ENCODE measurements around the gene FBXL17. TPM values are rescaled to one million over a fixed set of nuclear protein-coding genes. Genes with fewer than 3 reads are reported as not detected.

Gene FBXL17
- total and polyA plus RNA-seq, 4 donors = 30.0 to 58.0 (median 40.3) TPM

DNA sequence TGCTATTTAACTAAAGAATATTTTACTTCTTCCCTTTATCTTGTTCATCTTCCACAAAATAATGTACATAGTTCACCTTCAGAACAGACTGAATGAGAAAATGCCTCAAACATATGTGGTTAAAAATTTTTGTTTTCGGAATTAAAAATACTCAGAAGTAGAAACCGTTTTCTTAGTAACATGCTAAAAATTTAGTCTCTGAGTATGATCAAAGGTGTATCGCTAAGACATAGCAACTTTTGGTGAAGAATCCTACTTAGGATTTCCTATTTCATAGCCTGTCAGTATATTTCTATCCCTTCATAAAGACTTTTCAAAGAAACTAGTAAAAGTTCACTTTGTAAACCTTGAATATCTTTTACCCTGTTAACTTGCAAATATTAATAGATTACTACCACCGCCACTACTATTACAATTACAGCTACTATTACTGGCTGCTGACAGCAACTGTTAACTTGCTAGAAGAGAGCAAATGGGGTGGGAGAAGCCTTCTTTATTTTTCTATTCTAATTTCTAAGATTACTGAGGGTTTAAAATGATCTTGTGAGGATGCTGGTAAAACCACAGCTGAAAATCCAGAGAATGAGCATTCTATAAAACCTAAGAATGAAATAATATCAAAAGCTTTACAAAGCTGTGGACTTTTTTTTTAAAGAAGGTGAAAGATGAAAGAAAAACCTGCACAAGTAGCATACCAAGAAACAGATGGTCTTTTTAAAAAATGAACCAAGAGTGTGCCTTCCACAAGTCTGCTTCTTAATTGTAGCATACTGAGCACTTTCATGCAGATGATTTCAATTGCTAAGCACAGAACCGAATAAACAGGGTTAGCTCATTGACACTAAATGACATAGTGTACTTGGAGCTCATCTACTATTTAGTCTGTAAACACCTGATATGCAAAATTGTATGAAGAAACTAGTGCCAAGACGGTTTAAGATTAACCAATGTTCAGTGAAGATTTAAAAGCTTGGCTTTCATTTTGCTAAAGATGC is 464.9 kb downstream of the FBXL17 start:
- H3K27ac ChIP-seq (ENCODE audit: low read depth, low read length) = no peak overlapping the region
- DNase-seq (ENCODE audit: low read depth in 4 of 6, low spot score in 6 of 6) = peak in 2 of 6 donors; percentile 37 to 55
- no peaks in the 10 kb centered on the region for H3K36me3 ChIP-seq (ENCODE audit: control insufficient read depth, insufficient read depth, low read length)
- H3K27me3 ChIP-seq (ENCODE audit: control insufficient read depth, insufficient read depth, low read length) = no peaks in the 10 kb centered on the region
- H3K4me3 ChIP-seq (ENCODE audit: low read depth, low read length) = no peak overlapping the region
- 60% methylated on average over 1 of the region's 6 CpGs for WGBS (ENCODE audit: insufficient coverage)
- H3K9me3 ChIP-seq (ENCODE audit: control insufficient read depth, insufficient read depth, low read length) = no peaks in the 10 kb centered on the region
- no peaks in the 10 kb centered on the region for H3K4me1 ChIP-seq (ENCODE audit: control insufficient read depth, insufficient read depth, low read length)

DNA sequence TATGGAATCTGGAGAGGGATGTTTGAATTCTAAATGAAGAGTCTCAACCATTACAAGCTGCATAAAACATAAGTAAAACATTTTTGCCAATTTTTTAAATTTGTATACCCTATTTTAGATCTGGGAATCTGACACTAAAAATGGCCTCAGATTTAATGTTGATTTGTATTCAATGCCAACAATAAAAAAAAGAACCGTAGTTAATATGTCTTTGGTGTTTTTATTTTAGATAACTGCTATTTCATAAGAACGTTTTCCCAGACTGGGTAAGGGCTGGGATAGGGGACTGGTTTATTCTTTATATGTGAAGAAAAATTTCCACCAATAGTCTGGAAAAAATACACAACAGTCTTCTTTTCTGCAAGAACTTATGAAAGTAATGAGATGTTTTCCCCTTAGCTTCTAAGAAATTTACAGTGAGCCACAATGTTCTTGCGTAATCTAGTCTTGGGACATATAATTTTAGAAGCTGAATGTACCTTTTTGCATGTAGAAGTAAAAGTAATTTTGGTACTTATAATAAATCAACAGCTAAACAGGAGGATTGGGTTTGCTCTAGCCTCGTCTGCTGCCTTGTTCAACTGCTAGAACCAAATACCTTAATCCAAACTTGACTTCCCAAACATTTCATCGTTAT is 466.6 kb downstream of the FBXL17 start:
- no peaks in the 10 kb centered on the region for H3K9me3 ChIP-seq (ENCODE audit: control insufficient read depth, insufficient read depth, low read length)
- H3K4me1 ChIP-seq (ENCODE audit: control insufficient read depth, insufficient read depth, low read length) = no peaks in the 10 kb centered on the region
- H3K27ac ChIP-seq (ENCODE audit: low read depth, low read length) = no peak overlapping the region
- no peaks in the 10 kb centered on the region for H3K36me3 ChIP-seq (ENCODE audit: control insufficient read depth, insufficient read depth, low read length)
- WGBS (ENCODE audit: insufficient coverage) = 68% methylated on average over 2 of the region's 5 CpGs
- H3K4me3 ChIP-seq (ENCODE audit: low read depth, low read length) = no peak overlapping the region
- no peaks in the 10 kb centered on the region for H3K27me3 ChIP-seq (ENCODE audit: control insufficient read depth, insufficient read depth, low read length)
- DNase-seq (ENCODE audit: low read depth in 4 of 6, low spot score in 6 of 6) = peak in 1 of 6 donors; percentile 66

DNA sequence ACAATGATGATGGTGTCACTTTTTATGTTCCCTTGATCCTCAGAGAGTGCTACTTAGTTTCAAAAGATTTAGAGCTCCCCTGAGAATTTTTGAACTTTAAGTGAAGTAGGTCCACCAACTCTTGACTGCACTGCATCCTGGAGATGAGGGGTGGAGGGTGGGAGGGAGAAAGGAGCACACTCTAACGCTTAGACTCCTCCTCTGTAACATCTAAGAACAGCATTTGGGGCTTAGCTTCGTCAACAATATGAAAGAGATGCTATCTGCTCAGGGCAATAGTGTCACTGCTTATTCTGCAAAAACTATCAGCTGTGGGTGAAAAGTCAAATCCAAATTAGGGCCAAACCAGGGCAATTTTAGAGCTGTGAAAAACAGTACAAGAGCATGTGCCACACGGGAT is 468.4 kb downstream of the FBXL17 start:
- no peaks in the 10 kb centered on the region for H3K27me3 ChIP-seq (ENCODE audit: control insufficient read depth, insufficient read depth, low read length)
- no peaks in the 10 kb centered on the region for H3K4me1 ChIP-seq (ENCODE audit: control insufficient read depth, insufficient read depth, low read length)
- 100% methylated on average over 2 of the region's 3 CpGs for WGBS (ENCODE audit: insufficient coverage)

DNA sequence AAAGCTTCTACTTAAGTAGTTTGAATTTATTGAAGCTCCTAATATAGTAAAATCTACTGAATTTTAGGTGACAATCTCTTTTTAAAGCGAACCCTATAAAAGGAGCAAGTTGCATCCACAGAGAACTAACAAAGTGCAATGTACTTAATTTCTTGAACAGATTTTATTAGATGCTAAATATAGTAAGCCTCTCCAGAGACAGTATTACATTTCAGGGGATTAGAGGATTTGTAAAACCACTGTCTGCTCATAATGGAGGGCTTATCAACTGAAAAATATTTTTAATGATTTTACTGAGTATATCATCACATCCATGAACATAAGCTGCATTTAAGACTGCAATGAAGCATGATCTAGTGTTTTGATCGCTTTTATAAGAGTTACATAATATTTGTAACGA is 481.2 kb downstream of the FBXL17 start:
- Histone ChIP-seq H3K27ac (ENCODE audit: low read depth, low read length) (no peak overlapping the region), H3K36me3 (ENCODE audit: control insufficient read depth, insufficient read depth, low read length) (no peaks in the 10 kb centered on the region), H3K4me3 (ENCODE audit: low read depth, low read length) (no peak overlapping the region), H3K4me1 (ENCODE audit: control insufficient read depth, insufficient read depth, low read length) (no peaks in the 10 kb centered on the region), H3K9me3 (ENCODE audit: control insufficient read depth, insufficient read depth, low read length) (no peaks in the 10 kb centered on the region), H3K27me3 (ENCODE audit: control insufficient read depth, insufficient read depth, low read length) (no peaks in the 10 kb centered on the region)
- no peak for DNase-seq (ENCODE audit: low read depth in 4 of 6, low spot score in 6 of 6)
- WGBS (ENCODE audit: insufficient coverage) = no CpG with 5 or more reads among the region's 3 CpGs

More for the DNA sequence above, 468.4 kb downstream of the FBXL17 start:
- Histone ChIP-seq H3K9me3 (ENCODE audit: control insufficient read depth, insufficient read depth, low read length) (no peaks in the 10 kb centered on the region), H3K36me3 (ENCODE audit: control insufficient read depth, insufficient read depth, low read length) (no peaks in the 10 kb centered on the region), H3K27ac (ENCODE audit: low read depth, low read length) (no peak overlapping the region), H3K4me3 (ENCODE audit: low read depth, low read length) (no peak overlapping the region)
- DNase-seq (ENCODE audit: low read depth in 4 of 6, low spot score in 6 of 6) = no peak

DNA sequence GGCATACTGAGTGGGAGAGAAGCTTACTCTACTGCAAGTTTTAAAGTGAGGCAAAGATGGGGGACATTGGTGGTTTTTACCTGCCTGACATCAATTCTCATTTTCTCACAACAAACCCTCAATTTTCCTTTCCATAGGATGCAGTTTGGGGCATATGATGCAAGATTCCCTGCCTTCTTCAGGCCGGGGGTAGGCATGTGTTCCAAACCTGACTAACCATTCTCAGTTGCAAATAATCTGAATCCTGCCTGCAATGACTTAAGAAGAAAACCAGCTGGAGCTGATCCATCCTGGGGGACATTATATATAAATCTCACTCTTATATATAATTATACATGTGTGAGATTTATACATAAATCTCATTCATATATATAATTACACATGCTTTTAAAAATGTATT is 487.5 kb downstream of the FBXL17 start:
- H3K4me3 ChIP-seq (ENCODE audit: low read depth, low read length) = no peak overlapping the region
- no peaks in the 10 kb centered on the region for H3K4me1 ChIP-seq (ENCODE audit: control insufficient read depth, insufficient read depth, low read length)
- H3K27ac ChIP-seq (ENCODE audit: low read depth, low read length) = no peak overlapping the region
- DNase-seq (ENCODE audit: low read depth in 4 of 6, low spot score in 6 of 6) = no peak
- no peaks in the 10 kb centered on the region for H3K9me3 ChIP-seq (ENCODE audit: control insufficient read depth, insufficient read depth, low read length)
- no peaks in the 10 kb centered on the region for H3K36me3 ChIP-seq (ENCODE audit: control insufficient read depth, insufficient read depth, low read length)
- no CpG with 5 or more reads among the region's 1 CpG for WGBS (ENCODE audit: insufficient coverage)
- H3K27me3 ChIP-seq (ENCODE audit: control insufficient read depth, insufficient read depth, low read length) = no peaks in the 10 kb centered on the region

- no peaks in the 10 kb centered on the region for H3K9me3 ChIP-seq (ENCODE audit: control insufficient read depth, insufficient read depth, low read length)
- peak in 2 of 6 donors; percentile 55 to 81 for DNase-seq (ENCODE audit: low read depth in 4 of 6, low spot score in 6 of 6)
- no peak overlapping the region for H3K27ac ChIP-seq (ENCODE audit: low read depth, low read length)
- no peak overlapping the region for H3K4me3 ChIP-seq (ENCODE audit: low read depth, low read length)
- WGBS (ENCODE audit: insufficient coverage) = no CpG with 5 or more reads among the region's 4 CpGs
- H3K36me3 ChIP-seq (ENCODE audit: control insufficient read depth, insufficient read depth, low read length) = no peaks in the 10 kb centered on the region
- no peaks in the 10 kb centered on the region for H3K27me3 ChIP-seq (ENCODE audit: control insufficient read depth, insufficient read depth, low read length)
- no peaks in the 10 kb centered on the region for H3K4me1 ChIP-seq (ENCODE audit: control insufficient read depth, insufficient read depth, low read length)
These were observed 488.3 kb downstream of the FBXL17 start for GRCh38 chr5:107893642-107894041.

GRCh38 chr5:107889387-107889786 is 492.5 kb downstream of the FBXL17 start:
- Histone ChIP-seq H3K27ac (ENCODE audit: low read depth, low read length) (no peak overlapping the region), H3K4me3 (ENCODE audit: low read depth, low read length) (no peak overlapping the region), H3K36me3 (ENCODE audit: control insufficient read depth, insufficient read depth, low read length) (no peaks in the 10 kb centered on the region), H3K27me3 (ENCODE audit: control insufficient read depth, insufficient read depth, low read length) (no peaks in the 10 kb centered on the region), H3K4me1 (ENCODE audit: control insufficient read depth, insufficient read depth, low read length) (no peaks in the 10 kb centered on the region), H3K9me3 (ENCODE audit: control insufficient read depth, insufficient read depth, low read length) (no peaks in the 10 kb centered on the region)
- WGBS (ENCODE audit: insufficient coverage) = 76% methylated on average over 2 of the region's 3 CpGs
- DNase-seq (ENCODE audit: low read depth in 4 of 6, low spot score in 6 of 6) = no peak

DNA sequence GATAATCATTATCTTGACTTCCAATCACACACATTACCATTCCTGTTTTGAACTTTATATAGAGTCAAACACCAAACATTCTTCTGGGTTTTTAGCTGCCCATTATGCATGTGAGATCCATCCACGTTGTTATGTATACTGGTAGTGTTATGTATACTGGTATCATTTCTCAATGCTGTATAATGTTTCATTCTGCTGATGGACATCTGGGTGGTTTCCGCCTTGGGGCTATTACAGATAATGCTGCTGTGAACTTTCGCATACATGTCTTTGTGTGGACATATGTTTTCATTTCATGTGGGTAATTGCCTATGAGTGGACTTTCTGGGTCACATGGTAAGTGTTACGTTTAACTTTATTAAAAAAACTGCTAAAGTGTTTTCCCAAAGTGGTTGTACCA is 493.4 kb downstream of the FBXL17 start:
- Histone ChIP-seq H3K4me3 (ENCODE audit: low read depth, low read length) (no peak overlapping the region), H3K36me3 (ENCODE audit: control insufficient read depth, insufficient read depth, low read length) (no peaks in the 10 kb centered on the region), H3K4me1 (ENCODE audit: control insufficient read depth, insufficient read depth, low read length) (no peaks in the 10 kb centered on the region), H3K9me3 (ENCODE audit: control insufficient read depth, insufficient read depth, low read length) (no peaks in the 10 kb centered on the region), H3K27me3 (ENCODE audit: control insufficient read depth, insufficient read depth, low read length) (no peaks in the 10 kb centered on the region), H3K27ac (ENCODE audit: low read depth, low read length) (no peak overlapping the region)
- WGBS (ENCODE audit: insufficient coverage) = 100% methylated on average over 1 of the region's 4 CpGs
- DNase-seq (ENCODE audit: low read depth in 4 of 6, low spot score in 6 of 6) = no peak

DNA sequence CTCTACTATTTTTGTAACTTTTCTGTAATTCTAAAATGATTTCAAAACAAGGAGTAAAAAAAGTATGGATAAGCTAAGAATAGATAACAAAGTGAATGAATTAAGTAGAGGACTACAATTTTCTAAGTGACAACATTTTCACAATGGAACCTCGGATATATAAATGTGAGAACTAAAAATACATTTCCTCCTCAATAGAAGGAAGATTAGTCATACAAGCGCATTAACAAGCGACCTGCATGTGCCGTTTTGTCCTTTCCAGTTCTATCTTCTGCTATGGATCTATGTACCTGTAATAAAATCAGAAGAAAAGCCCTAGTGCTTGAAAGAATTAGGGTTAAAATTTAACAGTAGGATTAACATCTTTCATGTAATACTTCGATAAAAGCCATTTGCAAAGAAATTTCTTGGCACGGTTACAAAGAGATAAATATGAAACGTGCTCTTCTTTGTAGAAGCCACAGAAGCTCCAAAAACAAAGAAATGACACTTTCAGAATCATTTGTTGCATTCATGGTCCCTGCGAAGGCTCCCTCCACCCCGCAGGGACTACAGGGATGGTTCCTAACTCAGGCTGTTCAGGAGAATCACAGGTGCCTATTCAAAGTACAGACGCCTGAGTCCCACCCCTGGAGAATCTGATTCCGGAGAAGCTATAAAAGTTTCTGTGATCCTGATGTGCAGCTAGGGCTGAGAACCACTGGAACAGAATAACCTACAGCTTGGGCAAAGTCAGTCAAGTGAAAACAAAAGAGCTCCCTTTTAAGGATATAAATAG is 494.5 kb downstream of the FBXL17 start:
- no peak overlapping the region for H3K4me3 ChIP-seq (ENCODE audit: low read depth, low read length)
- 83% methylated on average over 5 of the region's 11 CpGs for WGBS (ENCODE audit: insufficient coverage)
- H3K27me3 ChIP-seq (ENCODE audit: control insufficient read depth, insufficient read depth, low read length) = no peaks in the 10 kb centered on the region
- no peak for DNase-seq (ENCODE audit: low read depth in 4 of 6, low spot score in 6 of 6)
- no peaks in the 10 kb centered on the region for H3K9me3 ChIP-seq (ENCODE audit: control insufficient read depth, insufficient read depth, low read length)
- no peaks in the 10 kb centered on the region for H3K4me1 ChIP-seq (ENCODE audit: control insufficient read depth, insufficient read depth, low read length)
- no peaks in the 10 kb centered on the region for H3K36me3 ChIP-seq (ENCODE audit: control insufficient read depth, insufficient read depth, low read length)
- H3K27ac ChIP-seq (ENCODE audit: low read depth, low read length) = no peak overlapping the region
